Placental epithelial cell (primary cell): ENCODE results near the gene FAM216A. TPM values are rescaled to one million over a fixed set of nuclear protein-coding genes. Genes with fewer than 3 reads are reported as not detected.

Experiments used
- small RNA-seq: library from RNA; depleted of rRNA; stranded (forward); fragments of <200 nt; gene quantifications from one replicate; pipeline ENCODE3, GENCODE V24; 2012
- total RNA-seq: library from RNA; depleted of rRNA; stranded (reverse); fragments of >200 nt; gene quantifications from 2 replicates; pipeline ENCODE4 v1.2.3, GENCODE V29; 2012

Gene FAM216A, protein sequence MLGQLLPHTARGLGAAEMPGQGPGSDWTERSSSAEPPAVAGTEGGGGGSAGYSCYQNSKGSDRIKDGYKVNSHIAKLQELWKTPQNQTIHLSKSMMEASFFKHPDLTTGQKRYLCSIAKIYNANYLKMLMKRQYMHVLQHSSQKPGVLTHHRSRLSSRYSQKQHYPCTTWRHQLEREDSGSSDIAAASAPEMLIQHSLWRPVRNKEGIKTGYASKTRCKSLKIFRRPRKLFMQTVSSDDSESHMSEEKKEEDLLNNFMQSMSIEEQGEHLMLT
- total RNA-seq, result 6.5 and 7.9 TPM in 2 replicates

GRCh38 chr12:110468214-110469048 is at the start of gene FAM216A, which contains the start of gene GPN3:
Gene FAM216A (plus strand): TSS chr12:110468845. CDS start chr12:110468876, 31 bp downstream.
Gene GPN3 (minus strand): TSS chr12:110468257. CDS start chr12:110468203, 54 bp downstream.

DNA sequence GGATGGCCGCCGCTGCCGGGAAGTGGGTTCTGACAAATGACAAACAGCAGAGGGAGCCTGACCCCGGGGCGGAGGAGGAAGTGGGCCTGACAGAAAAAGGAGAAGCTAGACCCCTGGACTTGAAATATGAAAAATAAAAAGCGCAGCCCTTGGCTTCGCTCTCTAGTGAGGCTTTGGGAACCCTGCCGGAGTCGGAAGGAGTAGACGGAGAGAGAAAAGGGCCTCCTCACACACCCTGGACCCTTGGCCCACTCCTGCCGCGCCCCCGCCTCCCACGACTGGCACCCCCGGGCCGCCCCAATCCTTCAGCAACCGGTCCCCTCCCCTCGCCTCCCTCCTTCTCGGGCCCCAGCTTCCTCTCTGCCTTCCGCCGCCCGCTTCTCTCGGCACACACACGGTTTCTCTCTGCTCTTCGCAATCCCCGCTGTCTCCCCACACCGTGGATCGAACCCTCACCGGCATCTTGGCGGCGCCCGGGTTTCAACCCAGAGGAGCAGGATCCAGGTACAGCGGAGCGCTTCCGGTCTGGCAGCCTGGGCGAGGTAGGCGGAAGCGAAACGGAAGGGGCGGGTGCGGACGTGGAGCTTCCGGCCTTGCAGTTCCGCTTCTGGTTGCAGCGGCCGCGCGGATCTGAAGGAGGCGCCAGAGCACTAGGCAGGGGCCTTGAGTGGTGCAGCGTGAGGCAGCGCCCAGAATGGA is 18.7 kb upstream of the FAM216A start, which contains the start of gene ARPC3:
TSS of gene ARPC3 (minus strand) at position 539 of the 699 bp plus-strand sequence. CDS start at position 462, 77 bp downstream.

DNA sequence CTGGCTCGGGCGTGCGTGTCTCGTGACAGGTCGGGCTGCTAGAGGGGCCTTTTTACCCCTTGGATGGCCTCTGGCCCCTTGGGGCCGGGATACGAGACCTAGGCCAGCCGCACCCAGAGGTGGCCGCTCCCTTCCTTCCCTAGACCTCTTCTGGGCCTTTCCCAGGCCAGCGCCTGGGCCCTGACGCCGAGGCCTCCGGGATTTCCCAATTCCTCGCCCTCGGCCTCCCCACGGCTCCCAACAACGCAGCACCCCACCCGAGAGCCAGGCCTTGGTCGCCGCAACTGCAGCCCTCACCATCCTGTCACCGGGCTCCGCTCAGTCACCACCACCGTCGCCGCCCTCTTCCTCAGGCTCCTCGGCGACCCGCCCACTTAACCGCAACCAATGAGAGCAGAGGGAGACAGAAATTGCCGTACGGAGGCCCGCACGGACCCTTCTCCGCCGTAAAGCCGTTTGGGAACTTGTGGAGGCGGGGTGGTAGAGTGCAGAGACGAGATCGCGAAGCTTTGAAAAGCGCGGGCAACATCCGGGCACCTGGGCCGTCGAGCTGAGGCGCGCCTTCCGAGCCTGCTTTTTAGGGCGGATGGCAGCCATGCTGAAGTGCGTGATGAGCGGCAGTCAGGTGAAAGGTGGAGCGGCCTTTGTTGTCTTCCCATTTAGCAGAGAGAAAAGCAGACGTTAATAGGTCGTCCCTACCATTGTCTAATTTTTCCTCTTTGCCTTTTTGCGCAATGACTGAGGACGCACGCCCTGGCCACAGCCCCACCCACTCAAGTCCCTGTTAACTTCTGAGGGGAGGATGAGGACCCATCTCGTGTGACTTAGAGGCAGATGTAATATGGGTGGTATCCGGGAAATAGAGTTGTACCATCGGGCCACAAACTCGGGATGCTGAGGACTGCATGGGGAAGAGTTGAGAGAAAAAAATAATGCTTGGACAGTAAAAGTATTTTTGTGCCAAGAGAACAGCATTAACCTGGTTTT is 33.4 kb downstream of the FAM216A start, which contains the start of the genes RAD9B and VPS29:
TSS of gene RAD9B (plus strand) at position 580 of the 987 bp plus-strand sequence. CDS start at position 587, 7 bp downstream.
TSS of gene VPS29 (minus strand) at position 360 of the 987 bp plus-strand sequence. CDS start at position 300, 60 bp downstream.

Small RNA genes within 50 kb of the gene (small RNA-seq; reads per million reads assigned to genes)
- not detected for gene RF00278

Other genes with a start within 250 kb of the FAM216A start
- gene ATP2A2, start 187.6 kb upstream of the FAM216A start, total RNA-seq, result 99.7 and 141 TPM in 2 replicates
- gene ANAPC7, start 65.1 kb upstream of the FAM216A start, total RNA-seq, result 13.3 and 26.8 TPM in 2 replicates
- 212 and 303 TPM in 2 replicates for gene ARPC3, start 18.5 kb upstream of the FAM216A start, total RNA-seq
- 10.1 and 15.7 TPM in 2 replicates for gene GPN3, start 588 bp upstream of the FAM216A start, total RNA-seq
- 40.4 and 60.0 TPM in 2 replicates for gene VPS29, start 33.3 kb downstream of the FAM216A start, total RNA-seq
- gene RAD9B, start 33.5 kb downstream of the FAM216A start, total RNA-seq, result 0.11 and 0.39 TPM in 2 replicates
- 4.3 and 8.9 TPM in 2 replicates for gene PPTC7, start 114.5 kb downstream of the FAM216A start, total RNA-seq
- gene TCTN1, start 145.3 kb downstream of the FAM216A start, total RNA-seq, result 41.2 and 41.6 TPM in 2 replicates
- 2.0 and 3.4 TPM in 2 replicates for gene HVCN1, start 220.3 kb downstream of the FAM216A start, total RNA-seq